ENCODE measurements around the gene STRAP. TPM values are rescaled to one million over a fixed set of nuclear protein-coding genes. Genes with fewer than 3 reads are reported as not detected.

The STRAP gene
- total RNA-seq, 1 experiment from 2014 or later, result 210 TPM

GRCh38 chr12:15839041-15839440, 43.1 kb upstream of the STRAP start:
- no peak overlapping the region for H3K4ac ChIP-seq (ENCODE audit: low read depth, low read length)
- no peak overlapping the region for H4K91ac ChIP-seq (ENCODE audit: insufficient read length, low read depth, low read length)
- H3K79me1 ChIP-seq (ENCODE audit: insufficient read depth, low read depth, low read length, poor library complexity, severe bottlenecking), result no peaks in the 10 kb centered on the region
- Mint-ChIP-seq H3K36me3 (ENCODE audit: insufficient read depth in 1 of 3, low read depth in 3 of 3) (no peaks in the 10 kb centered on the region), H3K9me3 (no peaks in the 10 kb centered on the region), H3K4me1 (no peaks in the 10 kb centered on the region), H3K27ac (no peak overlapping the region), H3K4me3 (no peak overlapping the region), H3K27me3 (ENCODE audit: low read depth) (no peaks in the 10 kb centered on the region)
- no peak overlapping the region for H3K56ac ChIP-seq (ENCODE audit: insufficient read length, low read depth, low read length)
- H3K4me2 ChIP-seq (ENCODE audit: insufficient read depth, insufficient read length, low read length), result no peak overlapping the region
- H2BK12ac ChIP-seq (ENCODE audit: insufficient read length, low read depth, low read length), result no peak overlapping the region
- no CpG with 5 or more reads among the region's 2 CpGs for WGBS (ENCODE audit: extremely low coverage, insufficient read length, low lambda C conversion rate)
- no peak overlapping the region for H2BK5ac ChIP-seq (ENCODE audit: insufficient read length, low read length)
- H3K18ac ChIP-seq (ENCODE audit: insufficient read length, low read depth, low read length), result no peak overlapping the region
- no peak for DNase-seq
- H3K79me2 ChIP-seq (ENCODE audit: insufficient read depth, low read length), result no peaks in the 10 kb centered on the region
- no peak overlapping the region for H2AFZ ChIP-seq (ENCODE audit: low read length)
- no peaks in the 10 kb centered on the region for H3K23me2 ChIP-seq (ENCODE audit: insufficient read length, low read depth, low read length, poor library complexity, severe bottlenecking)
- H4K8ac ChIP-seq (replicated peaks; ENCODE audit: insufficient read length, low read depth, low read length), result no peak overlapping the region
- no peak overlapping the region for H2BK20ac ChIP-seq (ENCODE audit: low read depth, low read length, poor library complexity, severe bottlenecking)
- H2AK5ac ChIP-seq (ENCODE audit: insufficient read length, low read length), result no peak overlapping the region
- H2BK15ac ChIP-seq (ENCODE audit: low read depth, low read length), result no peak overlapping the region
- no peak overlapping the region for H3K23ac ChIP-seq (ENCODE audit: insufficient read length, low read depth, low read length)
- H3K9me3 ChIP-seq (ENCODE audit: control insufficient read depth, low read depth, low read length), result no peaks in the 10 kb centered on the region
- no peak overlapping the region for H3K9ac ChIP-seq (ENCODE audit: extremely low read depth, insufficient read length, low read length)
- no peaks in the 10 kb centered on the region for H3K27me3 ChIP-seq (ENCODE audit: insufficient read depth, low read length)
- H3K14ac ChIP-seq (ENCODE audit: insufficient read depth, low read length), result no peak overlapping the region
- H4K5ac ChIP-seq (ENCODE audit: insufficient read length, low read depth, low read length), result no peak overlapping the region
- H4K20me1 ChIP-seq (ENCODE audit: control insufficient read depth, insufficient read depth, insufficient read length), result no peaks in the 10 kb centered on the region
- no peak overlapping the region for H2BK120ac ChIP-seq (ENCODE audit: low read depth, low read length, poor library complexity, severe bottlenecking)
- no peaks in the 10 kb centered on the region for H3K4me1 ChIP-seq (ENCODE audit: insufficient read depth, low read length)
- TF ChIP-seq CTCF (conservative IDR thresholded peaks at IDR 0.05), result no peak
- no peak overlapping the region for H3T11ph ChIP-seq (ENCODE audit: low read length)
- H3K27ac ChIP-seq (ENCODE audit: insufficient read length, low read depth, low read length), result no peak overlapping the region
